Activated B cell treated with CpG ODN at 0.5 μM for 24 hours (primary cell): ENCODE results near the gene VPS16. TPM values are rescaled to one million over a fixed set of nuclear protein-coding genes. Genes with fewer than 3 reads are reported as not detected.

Experiments used
- ATAC-seq: fragments of 200-7000 bp; cut with Tn5 transposase; one replicate; pipeline ENCODE4 v1.10.0; 2021; ENCODE audit warnings: low read depth, mild to moderate bottlenecking, moderate library complexity
- CTCF ChIA-PET: fragments of 350-600 bp; sonication (Branson Sonifier 250); formaldehyde crosslinking; loops from one replicate; lab custom pipeline; 2021; ENCODE audit warnings: antibody characterized with exemption; lab: Charles Lee
- POLR2A ChIA-PET: fragments of 350-600 bp; sonication (Branson Sonifier 250); formaldehyde crosslinking; loops from one replicate; lab custom pipeline; 2021; ENCODE audit warnings: antibody characterized with exemption; lab: Charles Lee
- DNase-seq: peaks from one replicate; pipeline ENCODE4 v3.0.0; 2022
- H3K27ac Mint-ChIP-seq: one replicate; pipeline ENCODE4 v1.8.0; 2020; ENCODE audit warnings: mixed read lengths
- H3K27me3 Mint-ChIP-seq: one replicate; pipeline ENCODE4 v1.8.0; 2021; ENCODE audit warnings: mixed read lengths
- H3K36me3 Mint-ChIP-seq: one replicate; pipeline ENCODE4 v1.8.0; 2021; ENCODE audit warnings: low read depth, mixed read lengths
- H3K4me1 Mint-ChIP-seq: one replicate; pipeline ENCODE4 v1.8.0; 2021; ENCODE audit warnings: mixed read lengths
- H3K4me3 Mint-ChIP-seq: one replicate; pipeline ENCODE4 v1.8.0; 2020; ENCODE audit warnings: mild to moderate bottlenecking, mixed read lengths
- H3K9me3 Mint-ChIP-seq: one replicate; pipeline ENCODE4 v1.8.0; 2020; ENCODE audit warnings: mixed read lengths
- CTCF ChIP-seq: fragments of 200-600 bp; IDR thresholded peaks from one replicate; pipeline ENCODE4 v1.8.0; 2022; ENCODE audit warnings: antibody characterized with exemption, mild to moderate bottlenecking
- intact Hi-C: fragments of 100-400 bp; cut with micrococcal nuclease; formaldehyde crosslinking; loops from one replicate; pipeline ENCODE4 v1.15.1; 2024
- total RNA-seq: library from RNA; stranded (reverse); gene quantifications from 2 replicates; pipeline ENCODE4 v1.2.3, GENCODE V29; 2022

The VPS16 gene
- total RNA-seq, 1 donor from 2014 or later: 54.7 TPM

- intact Hi-C loops: loop anchor here (2.0 kb wide), 1 partner anchor 14 kb away; no protein-coding TSS in a partner anchor
- H3K9me3 Mint-ChIP-seq: no peaks in the 10 kb centered on the region
- ATAC-seq: no peak
- H3K27ac Mint-ChIP-seq: no peak overlapping the region
- POLR2A ChIA-PET: no interaction called here
- CTCF ChIA-PET: no interaction called here
- peaks cover 15% of the 10 kb centered on the region for H3K36me3 Mint-ChIP-seq
- H3K27me3 Mint-ChIP-seq: no peaks in the 10 kb centered on the region
- DNase-seq: no peak
- H3K4me1 Mint-ChIP-seq: peaks cover 59% of the 10 kb centered on the region
- TF ChIP-seq CTCF: no peak
- H3K4me3 Mint-ChIP-seq: no peak overlapping the region
Measured at GRCh38 chr20:2889209-2889608, 48.7 kb downstream of the VPS16 start.

- ATAC-seq (no peak), DNase-seq (no peak)
- ChIA-PET CTCF (no interaction called here), POLR2A (no interaction called here)
- Mint-ChIP-seq H3K27ac (no peak overlapping the region), H3K4me3 (no peak overlapping the region), H3K9me3 (no peaks in the 10 kb centered on the region), H3K4me1 (peaks cover 53% of the 10 kb centered on the region), H3K36me3 (peaks cover 18% of the 10 kb centered on the region), H3K27me3 (no peaks in the 10 kb centered on the region)
- TF ChIP-seq CTCF: no peak
- intact Hi-C loops: loop anchor here (2.0 kb wide), 1 partner anchor 15 kb away; no protein-coding TSS in a partner anchor
Measured at GRCh38 chr20:2889797-2890196, 49.3 kb downstream of the VPS16 start.

GRCh38 chr20:2890742-2891141, 50.2 kb downstream of the VPS16 start:
- no peak overlapping the region for H3K27ac Mint-ChIP-seq
- CTCF ChIA-PET: no interaction called here
- H3K4me3 Mint-ChIP-seq: no peak overlapping the region
- H3K9me3 Mint-ChIP-seq: no peaks in the 10 kb centered on the region
- H3K36me3 Mint-ChIP-seq: peaks cover 16% of the 10 kb centered on the region
- H3K4me1 Mint-ChIP-seq: peaks cover 43% of the 10 kb centered on the region
- no peak for TF ChIP-seq CTCF
- POLR2A ChIA-PET: no interaction called here
- no peak for ATAC-seq
- no peak for DNase-seq
- H3K27me3 Mint-ChIP-seq: no peaks in the 10 kb centered on the region
- intact Hi-C loops: no loop called here

- Mint-ChIP-seq H3K9me3 (no peaks in the 10 kb centered on the region), H3K36me3 (peaks cover 17% of the 10 kb centered on the region), H3K27me3 (no peaks in the 10 kb centered on the region), H3K4me3 (no peak overlapping the region), H3K4me1 (peaks cover 42% of the 10 kb centered on the region), H3K27ac (no peak overlapping the region)
- POLR2A ChIA-PET: no interaction called here
- intact Hi-C loops: no loop called here
- no peak for ATAC-seq
- CTCF ChIA-PET: no interaction called here
- no peak for TF ChIP-seq CTCF
- DNase-seq: no peak
Measured at GRCh38 chr20:2891343-2891742, 50.8 kb downstream of the VPS16 start.

- Mint-ChIP-seq H3K36me3 (peaks cover 24% of the 10 kb centered on the region), H3K9me3 (no peaks in the 10 kb centered on the region), H3K27ac (no peak overlapping the region), H3K4me1 (peaks cover 41% of the 10 kb centered on the region), H3K27me3 (no peaks in the 10 kb centered on the region), H3K4me3 (no peak overlapping the region)
- ATAC-seq: no peak
- ChIA-PET POLR2A (no interaction called here), CTCF (no interaction called here)
- TF ChIP-seq CTCF: no peak
- no peak for DNase-seq
- intact Hi-C loops: no loop called here
Measured at GRCh38 chr20:2892376-2892775, 51.8 kb downstream of the VPS16 start.
